B cell (primary cell): ENCODE results near the gene RAB15.

Experiments
- EZH2 ChIP-seq: IDR thresholded peaks from 2 replicates; pipeline ENCODE4 v1.6.1; 2012; ENCODE audit warnings: borderline replicate concordance, low read depth, mild to moderate bottlenecking, moderate library complexity, low read length; ENCODE audit not compliant: insufficient read depth, poor library complexity, severe bottlenecking
- TF ChIP-seq, protein P1 (sequence below): fragments of 200-600 bp; IDR thresholded peaks from one replicate; pipeline ENCODE4 v1.8.0; 2022; ENCODE audit warnings: antibody characterized with exemption, mild to moderate bottlenecking

- no peak for TF ChIP-seq EZH2
- TF ChIP-seq, protein P1, sequence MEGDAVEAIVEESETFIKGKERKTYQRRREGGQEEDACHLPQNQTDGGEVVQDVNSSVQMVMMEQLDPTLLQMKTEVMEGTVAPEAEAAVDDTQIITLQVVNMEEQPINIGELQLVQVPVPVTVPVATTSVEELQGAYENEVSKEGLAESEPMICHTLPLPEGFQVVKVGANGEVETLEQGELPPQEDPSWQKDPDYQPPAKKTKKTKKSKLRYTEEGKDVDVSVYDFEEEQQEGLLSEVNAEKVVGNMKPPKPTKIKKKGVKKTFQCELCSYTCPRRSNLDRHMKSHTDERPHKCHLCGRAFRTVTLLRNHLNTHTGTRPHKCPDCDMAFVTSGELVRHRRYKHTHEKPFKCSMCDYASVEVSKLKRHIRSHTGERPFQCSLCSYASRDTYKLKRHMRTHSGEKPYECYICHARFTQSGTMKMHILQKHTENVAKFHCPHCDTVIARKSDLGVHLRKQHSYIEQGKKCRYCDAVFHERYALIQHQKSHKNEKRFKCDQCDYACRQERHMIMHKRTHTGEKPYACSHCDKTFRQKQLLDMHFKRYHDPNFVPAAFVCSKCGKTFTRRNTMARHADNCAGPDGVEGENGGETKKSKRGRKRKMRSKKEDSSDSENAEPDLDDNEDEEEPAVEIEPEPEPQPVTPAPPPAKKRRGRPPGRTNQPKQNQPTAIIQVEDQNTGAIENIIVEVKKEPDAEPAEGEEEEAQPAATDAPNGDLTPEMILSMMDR: no peak
These were observed 23.2 kb upstream of the RAB15 start for GRCh38 chr14:64995291-64995690.
